ENCODE data around the gene MSL2. TPM values are rescaled to one million over a fixed set of nuclear protein-coding genes. Genes with fewer than 3 reads are reported as not detected.
"Not testable (repeated sequence)": the region's sequence is repeated elsewhere in the genome, so short reads cannot be mapped to it uniquely, and the experiment has no call there.

Gene MSL2
- total and polyA plus RNA-seq, 2 of the 4 experiments (the other 2 are of a cell fraction), result 7.1 to 13.6 TPM

DNA sequence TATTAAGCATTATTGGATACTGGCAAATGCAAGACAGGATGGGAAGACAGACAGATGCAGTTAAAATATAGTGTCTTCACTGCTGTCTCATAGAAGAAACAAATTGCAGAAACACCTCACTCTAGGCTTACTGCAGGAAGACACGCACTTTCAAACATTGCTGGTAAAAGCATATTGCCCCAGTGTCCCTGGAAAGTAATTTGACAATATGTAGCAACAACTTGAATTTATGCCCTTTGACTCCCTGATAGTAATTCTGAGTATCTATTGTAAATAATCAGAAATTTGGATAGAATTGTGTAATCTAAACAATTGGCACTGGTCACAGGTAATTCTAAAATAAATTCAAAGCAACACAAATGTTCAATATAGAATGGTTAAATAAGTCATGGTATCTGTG is 62.0 kb downstream of the MSL2 start:
- dilution Hi-C loops (cut with HindIII; ENCODE audit: low sequenced_read_pairs, unreplicated experiment), result no loop called here
- Histone ChIP-seq H3K27me3 (ENCODE audit: control insufficient read depth, insufficient read depth, low read length) (no peaks in the 10 kb centered on the region), H3K14ac (replicated peaks; ENCODE audit: low read depth, low read length) (no peak overlapping the region), H2BK120ac (ENCODE audit: low read depth, low read length) (no peak overlapping the region), H3K4me3 (ENCODE audit: insufficient read depth, low read depth, low read length) (no peak overlapping the region), H3K18ac (ENCODE audit: low read depth, low read length) (no peak overlapping the region), H4K5ac (ENCODE audit: low read depth, low read length) (no peak overlapping the region), H3K36me3 (ENCODE audit: control insufficient read depth, insufficient read depth, low read length) (no peaks in the 10 kb centered on the region), H2AK5ac (ENCODE audit: low read depth, low read length) (no peak overlapping the region), H2BK20ac (ENCODE audit: low read depth, low read length) (no peak overlapping the region), H3K4me1 (ENCODE audit: control insufficient read depth, insufficient read depth, low read length) (no peaks in the 10 kb centered on the region), H2BK5ac (ENCODE audit: low read depth, low read length, poor library complexity, severe bottlenecking) (no peak overlapping the region), H2AFZ (replicated peaks; ENCODE audit: low read length, poor library complexity) (no peak overlapping the region), H3K79me1 (ENCODE audit: low read depth in 1 of 2, low read length in 2 of 2) (peaks cover 0 to 9% of the 10 kb centered on the region in 2 experiments; a peak in 1 of 4 replicates), H4K8ac (ENCODE audit: low read depth in 2 of 2, low read length in 2 of 2) (no peak overlapping the region), H3K23ac (ENCODE audit: low read depth, low read length) (no peak overlapping the region), H3K9me3 (ENCODE audit: control insufficient read depth, insufficient read depth, low read length) (no peaks in the 10 kb centered on the region), H4K20me1 (ENCODE audit: insufficient read depth, low read length) (no peaks in the 10 kb centered on the region), H3K27ac (ENCODE audit: insufficient read depth, low read length) (no peak overlapping the region), H3K56ac (ENCODE audit: extremely low read depth, insufficient read depth, low read length) (no peak overlapping the region), H2BK15ac (ENCODE audit: low read depth, low read length) (no peak overlapping the region), H3K4me2 (ENCODE audit: low read depth, low read length) (no peak overlapping the region), H3K4ac (ENCODE audit: low read depth, low read length) (no peak overlapping the region), H3K9ac (ENCODE audit: low read depth, low read length) (no peak overlapping the region), H3K9me1 (ENCODE audit: insufficient read depth, low read length) (peaks cover 4% of the 10 kb centered on the region; the same call in 1 of the 2 replicates), H2AK9ac (replicated peaks; ENCODE audit: low read depth, low read length, poor library complexity) (no peak overlapping the region), H4K91ac (ENCODE audit: insufficient read depth, low read depth, low read length) (no peak overlapping the region)
- WGBS, 2 experiments (ENCODE audit: extremely low coverage in 2 of 2, insufficient read length in 1 of 2), result no CpG with 5 or more reads among the region's 1 CpG
- DNase-seq (no peak), ATAC-seq (ENCODE audit: low read depth) (no peak)
- intact Hi-C loops (cut with micrococcal nuclease), result no loop called here
- no TSS peak for BruUV-seq (replicated peaks)
- ChIA-PET CTCF (interaction anchor here (0.7 to 1.4 kb wide), 2 partner anchors 200 to 1785 kb away, joined by 3 read pairs; no protein-coding TSS in a partner anchor), POLR2A (ENCODE audit: unreplicated experiment) (no interaction called here)
- in situ Hi-C loops (cut with MboI; ENCODE audit: low sequenced_read_pairs), result no loop called here
- TF ChIP-seq, protein P1, sequence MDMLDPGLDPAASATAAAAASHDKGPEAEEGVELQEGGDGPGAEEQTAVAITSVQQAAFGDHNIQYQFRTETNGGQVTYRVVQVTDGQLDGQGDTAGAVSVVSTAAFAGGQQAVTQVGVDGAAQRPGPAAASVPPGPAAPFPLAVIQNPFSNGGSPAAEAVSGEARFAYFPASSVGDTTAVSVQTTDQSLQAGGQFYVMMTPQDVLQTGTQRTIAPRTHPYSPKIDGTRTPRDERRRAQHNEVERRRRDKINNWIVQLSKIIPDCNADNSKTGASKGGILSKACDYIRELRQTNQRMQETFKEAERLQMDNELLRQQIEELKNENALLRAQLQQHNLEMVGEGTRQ (IDR thresholded peaks at IDR 0.05; ENCODE audit: low read depth, low read length), result no peak
- TF ChIP-seq MXI1 (IDR thresholded peaks at IDR 0.05; ENCODE audit: borderline replicate concordance, low read depth, low read length) (no peak), RAD21 (IDR thresholded peaks at IDR 0.05; ENCODE audit: low read length) (no peak), CHD1 (IDR thresholded peaks at IDR 0.05; ENCODE audit: low read depth, low read length) (no peak), MAFK (IDR thresholded peaks at IDR 0.05; ENCODE audit: low read depth, low read length) (no peak), FOS (IDR thresholded peaks at IDR 0.05; ENCODE audit: low read depth, low read length) (no peak)
- TF ChIP-seq, protein P2, sequence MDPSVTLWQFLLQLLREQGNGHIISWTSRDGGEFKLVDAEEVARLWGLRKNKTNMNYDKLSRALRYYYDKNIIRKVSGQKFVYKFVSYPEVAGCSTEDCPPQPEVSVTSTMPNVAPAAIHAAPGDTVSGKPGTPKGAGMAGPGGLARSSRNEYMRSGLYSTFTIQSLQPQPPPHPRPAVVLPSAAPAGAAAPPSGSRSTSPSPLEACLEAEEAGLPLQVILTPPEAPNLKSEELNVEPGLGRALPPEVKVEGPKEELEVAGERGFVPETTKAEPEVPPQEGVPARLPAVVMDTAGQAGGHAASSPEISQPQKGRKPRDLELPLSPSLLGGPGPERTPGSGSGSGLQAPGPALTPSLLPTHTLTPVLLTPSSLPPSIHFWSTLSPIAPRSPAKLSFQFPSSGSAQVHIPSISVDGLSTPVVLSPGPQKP (IDR thresholded peaks at IDR 0.05; ENCODE audit: borderline replicate concordance, low read depth, low read length), result no peak

- H4K5ac ChIP-seq (ENCODE audit: low read depth, low read length); H2AK9ac ChIP-seq (replicated peaks; ENCODE audit: low read depth, low read length, poor library complexity); H3K56ac ChIP-seq (ENCODE audit: extremely low read depth, insufficient read depth, low read length); H2AK5ac ChIP-seq (ENCODE audit: low read depth, low read length); BruUV-seq (replicated peaks); H3K9me3 ChIP-seq (ENCODE audit: control insufficient read depth, insufficient read depth, low read length); ATAC-seq (ENCODE audit: low read depth); H3K27ac ChIP-seq (ENCODE audit: insufficient read depth, low read length); CTCF ChIA-PET; H3K14ac ChIP-seq (replicated peaks; ENCODE audit: low read depth, low read length); H3K4ac ChIP-seq (ENCODE audit: low read depth, low read length); H3K18ac ChIP-seq (ENCODE audit: low read depth, low read length); H2BK15ac ChIP-seq (ENCODE audit: low read depth, low read length); H3K9me1 ChIP-seq (ENCODE audit: insufficient read depth, low read length); in situ Hi-C loops (cut with MboI; ENCODE audit: low sequenced_read_pairs); H3K4me1 ChIP-seq (ENCODE audit: control insufficient read depth, insufficient read depth, low read length); H3K23ac ChIP-seq (ENCODE audit: low read depth, low read length); DNase-seq; H4K8ac ChIP-seq (ENCODE audit: low read depth in 2 of 2, low read length in 2 of 2); H3K79me1 ChIP-seq (ENCODE audit: low read depth in 1 of 2, low read length in 2 of 2); H2BK120ac ChIP-seq (ENCODE audit: low read depth, low read length); H4K20me1 ChIP-seq (ENCODE audit: insufficient read depth, low read length); H2BK5ac ChIP-seq (ENCODE audit: low read depth, low read length, poor library complexity, severe bottlenecking); H4K91ac ChIP-seq (ENCODE audit: insufficient read depth, low read depth, low read length); H3K27me3 ChIP-seq (ENCODE audit: control insufficient read depth, insufficient read depth, low read length); H3K9ac ChIP-seq (ENCODE audit: low read depth, low read length); H2BK20ac ChIP-seq (ENCODE audit: low read depth, low read length); H2AFZ ChIP-seq (replicated peaks; ENCODE audit: low read length, poor library complexity); H3K4me3 ChIP-seq (ENCODE audit: insufficient read depth, low read depth, low read length); POLR2A ChIA-PET (ENCODE audit: unreplicated experiment); dilution Hi-C loops (cut with HindIII; ENCODE audit: low sequenced_read_pairs, unreplicated experiment); H3K4me2 ChIP-seq (ENCODE audit: low read depth, low read length); H3K36me3 ChIP-seq (ENCODE audit: control insufficient read depth, insufficient read depth, low read length); intact Hi-C loops (cut with micrococcal nuclease): not testable (repeated sequence)
- WGBS, 2 experiments (ENCODE audit: extremely low coverage in 2 of 2, insufficient read length in 1 of 2), result no CpG with 5 or more reads among the region's 3 CpGs
These were observed 64.5 kb downstream of the MSL2 start for GRCh38 chr3:136131647-136132046.

Data from IMR-90 (cell line).